Prostate gland (tissue), 2 donors: ENCODE results near the gene KDELR3. TPM values are rescaled to one million over a fixed set of nuclear protein-coding genes. Genes with fewer than 3 reads are reported as not detected.

Source experiments
- DNase-seq: peaks from one replicate; pipeline ENCODE4 v3.0.0-alpha.2; 2019; ENCODE audit warnings: low spot score
- H3K27ac ChIP-seq, 2 donors: fragments of 200-600 bp; sonication (generic); 2 replicates each; pipeline ENCODE4 v1.5.1; 2017 to 2019
- H3K27me3 ChIP-seq: fragments of 200-600 bp; sonication (generic); replicated peaks from 2 replicates; pipeline ENCODE4 v1.5.1; 2019; ENCODE audit not compliant: insufficient read depth
- H3K36me3 ChIP-seq, 2 donors: fragments of 200-600 bp; sonication (generic); 1 replicate in 1 of 2; 2 replicates in 1 of 2; pipeline versions ENCODE4 v1.5.1 to v1.8.1; 2017 to 2019
- H3K4me1 ChIP-seq: fragments of 200-600 bp; sonication (generic); replicated peaks from 2 replicates; pipeline ENCODE4 v1.5.1; 2019
- H3K4me3 ChIP-seq, 2 donors: fragments of 200-600 bp; sonication (generic); 2 replicates each; pipeline ENCODE4 v1.5.1; 2017 to 2019
- H3K9me3 ChIP-seq: fragments of 200-600 bp; sonication (generic); 2 replicates; pipeline ENCODE4 v1.5.1; 2017
- CTCF ChIP-seq, 4 experiments: fragments of 200-600 bp in 2 of 4; fragments of 450-650 bp in 2 of 4; sonication (generic) in 2 of 4; IDR thresholded peaks; 1 replicate in 3 of 4; 2 replicates in 1 of 4; pipeline ENCODE4 v1.5.1; 2016 to 2019; ENCODE audit warnings: antibody characterized with exemption in 4 of 4, mild to moderate bottlenecking in 2 of 4, moderate library complexity in 2 of 4
- POLR2A ChIP-seq: fragments of 450-650 bp; IDR thresholded peaks from one replicate; pipeline ENCODE4 v1.6.1; 2016; ENCODE audit warnings: antibody characterized with exemption, mild to moderate bottlenecking
- POLR2AphosphoS5 ChIP-seq: sonication (generic); formaldehyde crosslinking; IDR thresholded peaks from one replicate; pipeline ENCODE4 v1.6.1; 2017; ENCODE audit warnings: antibody characterized with exemption
- whole genome bisulfite sequencing: methylation state at CpG from one replicate; pipeline ENCODE4 v1.1.5; 2018; 5-methylcytosine and 5-hydroxymethylcytosine counted together
- intact Hi-C: fragments of 100-400 bp; cut with DNase I; formaldehyde crosslinking; loops from one replicate; pipeline ENCODE4 v1.14.2; 2022
- total RNA-seq, 2 donors: library from RNA; depleted of rRNA; stranded (reverse); fragments of >200 nt; gene quantifications; one replicate each; pipeline ENCODE4 v1.1.0, GENCODE V29; 2016

Gene KDELR3
- total RNA-seq, 2 donors from 2014 or later: 13.8 to 25.4 TPM

GRCh38 chr22:38422611-38423511 lies 45.0 kb upstream of the KDELR3 start:
- H3K36me3 ChIP-seq: no peaks in the 10 kb centered on the region
- H3K9me3 ChIP-seq: no peaks in the 10 kb centered on the region
- no peaks in the 10 kb centered on the region for H3K4me1 ChIP-seq
- TF ChIP-seq CTCF (IDR thresholded peaks at IDR 0.05) (no peak), POLR2A (no peak)
- DNase-seq: no peak
- no peak overlapping the region for H3K4me3 ChIP-seq
- 70% methylated on average over 21 of the region's 21 CpGs for WGBS
- H3K27ac ChIP-seq: no peak overlapping the region
- intact Hi-C loops: no loop called here
- H3K27me3 ChIP-seq: no peaks in the 10 kb centered on the region

- Histone ChIP-seq H3K27ac (no peak overlapping the region), H3K4me1 (no peaks in the 10 kb centered on the region), H3K9me3 (no peaks in the 10 kb centered on the region), H3K27me3 (no peaks in the 10 kb centered on the region), H3K36me3 (no peaks in the 10 kb centered on the region), H3K4me3 (no peak overlapping the region)
- no peak for DNase-seq
- 78% methylated on average over 17 of the region's 18 CpGs for WGBS
- intact Hi-C loops: no loop called here
- TF ChIP-seq CTCF (IDR thresholded peaks at IDR 0.05) (no peak), POLR2AphosphoS5 (no peak), POLR2A (no peak)
These were observed 44.1 kb upstream of the KDELR3 start for GRCh38 chr22:38423512-38424503.

- TF ChIP-seq POLR2AphosphoS5: no peak
- no peak for TF ChIP-seq POLR2A
- TF ChIP-seq CTCF (IDR thresholded peaks at IDR 0.05): no peak
- no peak for DNase-seq
- no peaks in the 10 kb centered on the region for H3K36me3 ChIP-seq
- no peak overlapping the region for H3K4me3 ChIP-seq
- H3K27me3 ChIP-seq: no peaks in the 10 kb centered on the region
- intact Hi-C loops: no loop called here
- no peaks in the 10 kb centered on the region for H3K4me1 ChIP-seq
- WGBS: 96% methylated on average over 12 of the region's 12 CpGs
- H3K27ac ChIP-seq: no peak overlapping the region
- no peaks in the 10 kb centered on the region for H3K9me3 ChIP-seq
These were observed 43.3 kb upstream of the KDELR3 start for GRCh38 chr22:38424525-38425080.

- H3K27me3 ChIP-seq: no peaks in the 10 kb centered on the region
- H3K9me3 ChIP-seq: no peaks in the 10 kb centered on the region
- H3K4me3 ChIP-seq: no peak overlapping the region
- DNase-seq: no peak
- TF ChIP-seq POLR2AphosphoS5: no peak
- no peak for TF ChIP-seq CTCF (IDR thresholded peaks at IDR 0.05)
- no peak for TF ChIP-seq POLR2A
- H3K27ac ChIP-seq: no peak overlapping the region
- no peaks in the 10 kb centered on the region for H3K4me1 ChIP-seq
- WGBS: 85% methylated on average over 10 of the region's 17 CpGs
- intact Hi-C loops: no loop called here
- H3K36me3 ChIP-seq: no peaks in the 10 kb centered on the region
These were observed 41.3 kb upstream of the KDELR3 start for GRCh38 chr22:38426628-38427027.
